SIG-M5 treated with dmso at 0.1 percent for 504 hours (cell line): ENCODE results near the gene GORASP1.
"Not testable (repeated sequence)": the region's sequence is repeated elsewhere in the genome, so short reads cannot be mapped to it uniquely, and the experiment has no call there.

Source experiments
- DNase-seq: peaks from one replicate; lab custom pipeline; 2025; ENCODE audit not compliant: unreplicated experiment; lab: John Stamatoyannopoulos, UW

The GORASP1 gene

DNA sequence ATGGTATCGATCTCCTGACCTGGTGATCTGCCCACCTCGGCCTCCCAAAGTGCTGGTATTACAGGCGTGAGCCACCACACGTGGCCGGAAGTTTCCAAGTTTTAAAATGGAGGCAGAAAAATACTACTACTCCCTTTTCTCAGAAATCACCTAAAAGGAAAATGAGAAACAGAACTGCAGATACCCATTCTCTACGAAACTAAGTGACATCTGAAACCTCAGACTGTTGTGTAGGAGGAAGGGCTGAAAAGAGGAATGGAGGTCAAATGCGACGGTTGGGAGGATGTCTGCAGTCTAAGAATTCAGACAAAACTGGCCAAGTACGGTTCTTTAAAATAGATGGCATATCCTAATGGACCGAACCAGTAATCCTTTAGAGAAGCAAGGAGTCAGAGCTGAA, 31.5 kb downstream of the GORASP1 start:
- DNase-seq: no peak

- DNase-seq: no peak
Observed at GRCh38 chr3:39068556-39068955, 38.9 kb downstream of the GORASP1 start.

- DNase-seq: no peak
Observed at GRCh38 chr3:39067286-39067685, 40.1 kb downstream of the GORASP1 start.

GRCh38 chr3:39065197-39065596, 42.2 kb downstream of the GORASP1 start:
- DNase-seq: peak; percentile 87

DNA sequence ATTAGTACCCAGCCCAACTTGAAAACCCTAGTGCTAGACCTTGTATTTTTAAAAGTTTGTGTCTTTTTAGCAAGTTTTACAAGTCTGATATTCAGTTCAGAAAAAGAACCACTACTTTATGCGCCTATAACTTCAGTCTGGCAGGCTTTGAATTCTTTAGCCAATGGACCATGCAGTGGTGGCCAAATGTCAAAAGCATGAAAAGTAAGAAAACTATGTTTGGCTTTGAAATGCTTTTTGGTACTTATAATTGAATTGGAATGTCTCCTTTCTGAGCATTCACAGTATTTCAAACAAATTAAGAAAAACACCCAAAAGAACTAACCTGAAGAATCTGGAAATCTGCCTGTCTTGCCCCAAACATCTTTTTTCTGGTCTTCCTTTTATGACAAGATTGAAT, 42.8 kb downstream of the GORASP1 start:
- no peak for DNase-seq

DNA sequence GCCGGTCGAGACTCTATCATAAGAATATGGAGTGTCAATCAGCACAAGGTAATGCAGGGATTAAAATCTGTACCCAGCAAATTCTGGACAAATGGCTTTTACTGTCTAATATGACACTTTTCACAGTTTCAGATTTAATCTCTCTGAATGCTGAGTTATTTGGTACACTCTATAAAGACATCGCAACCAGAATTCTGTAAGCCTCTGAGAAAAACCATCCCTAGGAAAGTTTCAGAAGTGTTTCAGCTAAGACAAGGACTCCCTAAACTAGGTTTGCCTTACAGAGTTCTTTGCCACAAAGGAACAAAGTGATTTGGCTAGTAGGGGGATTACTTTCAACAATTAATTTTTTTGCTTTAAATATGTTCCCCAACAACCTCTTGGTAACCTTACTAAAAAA, 44.3 kb downstream of the GORASP1 start:
- DNase-seq: no peak

- DNase-seq: no peak
Observed at GRCh38 chr3:39062180-39062579, 45.2 kb downstream of the GORASP1 start.

DNA sequence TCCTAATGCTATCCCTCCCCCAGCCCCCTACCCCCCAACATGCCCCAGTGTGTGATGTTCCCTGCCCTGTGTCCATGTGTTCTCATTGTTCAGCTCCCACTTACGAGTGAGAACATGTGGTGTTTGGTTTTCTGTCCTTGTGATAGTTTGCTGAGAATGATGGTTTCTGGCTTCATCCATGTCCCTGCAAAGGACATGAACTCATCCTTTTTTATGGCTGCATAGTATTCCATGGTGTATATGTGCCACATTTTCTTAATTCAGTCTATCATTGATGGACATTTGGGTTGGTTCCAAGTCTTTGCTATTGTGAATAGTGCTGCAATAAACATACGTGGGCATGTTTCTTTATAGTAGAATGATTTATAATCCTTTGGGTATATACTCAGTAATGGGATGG, 46.2 kb downstream of the GORASP1 start:
- not testable (repeated sequence) for DNase-seq

- no peak for DNase-seq
Observed at GRCh38 chr3:39056151-39056550, 51.3 kb downstream of the GORASP1 start.

GRCh38 chr3:39053696-39054095, 53.7 kb downstream of the GORASP1 start:
- no peak for DNase-seq

DNA sequence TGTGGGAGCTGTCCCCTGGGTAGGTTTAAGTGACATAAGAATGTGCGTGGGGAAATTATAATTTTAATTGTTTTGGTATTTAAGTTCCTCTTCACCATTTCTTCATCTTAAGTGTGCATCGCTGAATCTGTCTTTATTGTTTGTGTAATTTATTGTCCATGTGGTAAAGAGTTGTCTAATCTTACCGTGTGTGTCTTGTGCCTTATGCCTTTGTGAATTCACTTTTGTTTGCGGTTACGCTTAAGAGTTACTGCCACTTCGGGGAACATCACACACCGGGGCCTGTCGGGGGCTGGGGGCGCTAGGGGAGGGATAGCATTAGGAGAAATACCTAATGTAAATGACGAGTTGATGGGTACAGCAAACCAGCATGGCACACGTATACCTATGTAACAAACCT, 54.8 kb downstream of the GORASP1 start:
- DNase-seq: peak; percentile 5

GRCh38 chr3:39051649-39052561, 55.5 kb downstream of the GORASP1 start, which contains the start of the genes SCN11A and WDR48:
TSS of gene SCN11A (minus strand) at chr3:39051944. CDS start at chr3:38950362, 101,582 bp downstream.
TSS of gene WDR48 (plus strand) at chr3:39052016. CDS start at chr3:39052026, 10 bp downstream.
- DNase-seq: peak; percentile 88

GRCh38 chr3:39050029-39050428, 57.4 kb downstream of the GORASP1 start:
- DNase-seq: peak; percentile 94
